NCI-H748 treated with DMSO at 0.1 percent for 48 hours (cell line): Measurements from ENCODE around the gene RABL2A.
"Not testable (repeated sequence)": the region's sequence is repeated elsewhere in the genome, so short reads cannot be mapped to it uniquely, and the experiment has no call there.

Source experiments
- DNase-seq: peaks from one replicate; lab custom pipeline; 2025; lab: John Stamatoyannopoulos, UW

RABL2A gene

DNA sequence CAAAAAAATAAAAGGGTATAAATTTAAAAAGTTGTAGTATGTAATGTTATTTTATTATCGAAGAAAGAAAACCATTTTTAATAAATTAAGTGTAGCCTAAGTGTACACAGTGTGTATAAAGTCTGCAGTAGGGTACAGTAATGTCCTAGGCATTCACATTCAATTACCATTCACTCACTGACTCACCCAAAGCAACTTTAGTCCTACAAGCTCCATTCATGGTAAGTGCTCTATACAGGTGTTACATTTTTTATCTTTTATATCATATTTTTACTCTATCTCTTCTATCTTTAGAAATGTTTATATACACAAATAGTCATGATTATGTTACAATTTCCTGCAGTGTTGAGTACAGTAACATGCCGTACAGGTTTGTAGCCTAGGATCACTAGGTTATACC, 59.5 kb downstream of the RABL2A start:
- no peak for DNase-seq

DNA sequence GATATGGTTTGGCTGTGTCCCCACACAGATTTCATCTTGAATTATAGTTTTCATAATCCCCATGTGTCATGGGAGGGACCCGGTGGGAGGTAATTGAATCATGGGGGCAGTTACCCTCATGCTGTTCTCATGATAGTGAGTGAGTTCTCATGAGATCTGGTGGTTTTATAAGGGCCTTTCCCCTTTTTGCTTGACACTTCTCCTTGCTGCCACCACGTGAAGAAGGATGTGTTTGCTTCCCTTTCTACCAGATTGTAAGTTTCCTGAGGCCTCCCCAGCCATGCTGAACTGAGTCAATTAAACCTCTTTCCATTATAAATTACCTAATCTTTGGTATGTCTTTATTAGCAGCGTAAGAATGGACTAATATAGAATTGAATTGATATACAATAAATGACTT, 63.8 kb downstream of the RABL2A start:
- DNase-seq, result not testable (repeated sequence)
